HepG2 (cell line): ENCODE results near the gene ANKRD11.
"Not testable (repeated sequence)": the region's sequence is repeated elsewhere in the genome, so short reads cannot be mapped to it uniquely, and the experiment has no call there.

Experiments
- POLR2A ChIP-seq, 2 experiments: IDR thresholded peaks; 2 replicates each; pipeline ENCODE4 v1.6.1; 2011; ENCODE audit warnings: low read depth in 2 of 2, low read length in 2 of 2, mild to moderate bottlenecking in 1 of 2, moderate library complexity in 1 of 2; ENCODE audit not compliant: insufficient read depth in 1 of 2
- ZNF530 ChIP-seq: sonication (generic); formaldehyde crosslinking; IDR thresholded peaks from 2 replicates; pipeline ENCODE4 v1.5.0; 2020; ENCODE audit warnings: low read depth, mild to moderate bottlenecking, missing genetic modification reagents
- TF ChIP-seq, protein P1 (sequence below): sonication (generic); formaldehyde crosslinking; IDR thresholded peaks from 2 replicates; pipeline ENCODE4 v1.5.0; 2020; ENCODE audit warnings: mild to moderate bottlenecking, missing genetic modification reagents, moderate library complexity

DNA sequence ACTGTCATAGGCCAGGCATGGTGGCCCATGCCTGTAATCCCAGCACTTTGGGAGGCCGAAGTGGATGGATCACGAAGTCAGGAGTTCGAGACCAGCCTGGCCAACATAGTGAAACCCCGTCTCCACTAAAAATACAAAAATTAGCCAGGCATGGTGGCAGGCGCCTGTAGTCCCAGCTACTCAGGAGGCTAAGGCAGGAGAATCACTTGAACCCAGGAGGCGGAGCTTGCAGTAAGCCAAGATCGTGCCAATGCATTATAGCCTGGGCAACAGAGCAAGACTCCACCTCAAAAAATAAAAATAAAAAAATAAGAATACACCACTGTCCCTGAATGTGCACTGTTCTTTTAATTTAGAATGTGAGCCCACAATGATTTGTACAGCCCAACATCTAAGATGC, 61.8 kb downstream of the ANKRD11 start:
- TF ChIP-seq ZNF530; POLR2A (IDR thresholded peaks at IDR 0.05; ENCODE audit: insufficient read depth in 1 of 2, low read depth in 2 of 2, low read length in 2 of 2): not testable (repeated sequence)
- TF ChIP-seq, protein P1, sequence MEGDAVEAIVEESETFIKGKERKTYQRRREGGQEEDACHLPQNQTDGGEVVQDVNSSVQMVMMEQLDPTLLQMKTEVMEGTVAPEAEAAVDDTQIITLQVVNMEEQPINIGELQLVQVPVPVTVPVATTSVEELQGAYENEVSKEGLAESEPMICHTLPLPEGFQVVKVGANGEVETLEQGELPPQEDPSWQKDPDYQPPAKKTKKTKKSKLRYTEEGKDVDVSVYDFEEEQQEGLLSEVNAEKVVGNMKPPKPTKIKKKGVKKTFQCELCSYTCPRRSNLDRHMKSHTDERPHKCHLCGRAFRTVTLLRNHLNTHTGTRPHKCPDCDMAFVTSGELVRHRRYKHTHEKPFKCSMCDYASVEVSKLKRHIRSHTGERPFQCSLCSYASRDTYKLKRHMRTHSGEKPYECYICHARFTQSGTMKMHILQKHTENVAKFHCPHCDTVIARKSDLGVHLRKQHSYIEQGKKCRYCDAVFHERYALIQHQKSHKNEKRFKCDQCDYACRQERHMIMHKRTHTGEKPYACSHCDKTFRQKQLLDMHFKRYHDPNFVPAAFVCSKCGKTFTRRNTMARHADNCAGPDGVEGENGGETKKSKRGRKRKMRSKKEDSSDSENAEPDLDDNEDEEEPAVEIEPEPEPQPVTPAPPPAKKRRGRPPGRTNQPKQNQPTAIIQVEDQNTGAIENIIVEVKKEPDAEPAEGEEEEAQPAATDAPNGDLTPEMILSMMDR (CRISPR knock-in tag), result not testable (repeated sequence)
